GM18502 (cell line): ENCODE measurements around the gene PCBP4.
"Not testable (repeated sequence)": the region's sequence is repeated elsewhere in the genome, so short reads cannot be mapped to it uniquely, and the experiment has no call there.

Source experiments
- ATAC-seq: cut with Tn5 transposase; IDR thresholded peaks from one replicate; pipeline ENCODE4 v1.9.1; 2021; ENCODE audit warnings: mild to moderate bottlenecking; ENCODE audit not compliant: unreplicated experiment, poor library complexity

The PCBP4 gene

DNA sequence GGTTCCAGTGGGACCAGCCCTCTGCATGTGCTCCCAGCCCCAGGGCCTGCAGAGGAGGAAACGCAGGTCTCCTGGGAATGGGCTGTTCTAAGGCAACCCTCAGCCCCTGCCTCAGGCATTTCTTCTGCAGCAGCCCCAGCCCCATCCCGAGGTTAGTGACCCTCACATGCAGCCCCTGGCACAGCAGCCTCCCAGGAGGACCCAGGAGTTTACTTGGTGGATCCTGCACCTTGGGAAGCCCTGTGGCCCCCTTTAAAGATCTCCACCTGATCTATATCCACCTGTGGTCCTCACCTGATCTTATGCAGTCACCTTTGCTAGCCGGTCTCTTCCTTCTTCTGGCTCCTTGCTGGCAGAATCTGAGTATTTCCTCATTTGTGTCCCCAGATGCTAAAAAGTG is 38.3 kb downstream of the PCBP4 start:
- not testable (repeated sequence) for ATAC-seq

DNA sequence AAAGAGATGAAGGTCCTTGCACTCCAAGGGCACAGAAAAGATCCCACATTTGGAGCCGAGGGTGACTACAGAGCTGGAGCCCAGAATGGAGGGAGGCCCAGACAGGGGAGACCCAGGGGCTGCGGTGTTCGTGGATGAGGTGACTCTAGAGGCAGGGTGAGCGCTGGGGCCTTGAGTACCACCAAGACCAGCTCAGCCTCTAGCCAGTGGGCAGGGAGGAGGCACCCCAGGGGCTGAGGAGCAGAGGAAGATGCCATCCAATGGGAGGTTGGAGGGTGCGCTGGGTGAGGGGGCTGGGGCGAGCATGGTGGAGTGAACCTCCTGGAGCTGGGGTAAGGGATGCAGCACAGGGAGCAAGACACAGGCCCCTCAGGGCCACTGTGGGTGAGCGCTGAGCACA is 38.8 kb downstream of the PCBP4 start:
- ATAC-seq: no peak

DNA sequence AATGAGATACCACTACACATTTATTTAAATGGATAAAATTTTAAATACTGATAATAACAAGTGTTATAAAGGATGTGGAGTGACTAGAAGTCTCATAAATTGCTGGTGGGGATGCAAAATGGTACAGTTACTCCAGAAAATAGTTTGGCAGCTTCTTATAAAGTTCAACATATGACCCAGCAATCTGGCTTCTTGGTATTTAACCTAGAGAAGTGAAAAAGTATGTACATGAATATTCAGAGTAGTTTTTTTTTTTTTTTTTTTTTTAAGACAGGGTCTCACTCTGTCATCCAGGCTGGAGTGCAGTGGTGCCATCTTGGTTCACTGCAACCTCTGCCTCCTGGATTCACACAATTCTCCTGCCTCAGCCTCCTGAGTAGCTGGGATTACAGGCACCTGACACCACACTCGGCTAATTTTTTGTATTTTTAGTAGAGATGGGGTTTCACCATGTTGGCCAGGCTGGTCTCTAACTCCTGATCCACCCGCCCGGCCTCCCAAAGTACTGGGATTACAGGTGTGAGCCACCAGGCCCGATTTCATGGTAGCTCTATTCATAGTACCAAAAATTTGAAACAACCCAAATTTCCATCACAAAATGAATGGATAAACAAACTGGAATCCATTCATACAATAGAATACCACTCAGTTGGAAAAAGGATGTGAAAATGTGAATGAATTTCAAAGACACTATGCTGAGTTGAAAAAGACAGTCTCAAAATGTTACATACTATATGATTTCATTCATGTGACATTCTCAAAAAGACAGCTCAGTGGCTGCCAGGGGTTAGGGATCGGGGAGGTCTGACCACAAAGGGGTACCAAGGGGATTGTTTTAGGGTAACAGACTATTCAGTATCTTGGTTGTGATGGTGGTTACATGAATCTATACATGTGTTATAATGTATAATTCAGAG is 39.9 kb downstream of the PCBP4 start:
- ATAC-seq: no peak

DNA sequence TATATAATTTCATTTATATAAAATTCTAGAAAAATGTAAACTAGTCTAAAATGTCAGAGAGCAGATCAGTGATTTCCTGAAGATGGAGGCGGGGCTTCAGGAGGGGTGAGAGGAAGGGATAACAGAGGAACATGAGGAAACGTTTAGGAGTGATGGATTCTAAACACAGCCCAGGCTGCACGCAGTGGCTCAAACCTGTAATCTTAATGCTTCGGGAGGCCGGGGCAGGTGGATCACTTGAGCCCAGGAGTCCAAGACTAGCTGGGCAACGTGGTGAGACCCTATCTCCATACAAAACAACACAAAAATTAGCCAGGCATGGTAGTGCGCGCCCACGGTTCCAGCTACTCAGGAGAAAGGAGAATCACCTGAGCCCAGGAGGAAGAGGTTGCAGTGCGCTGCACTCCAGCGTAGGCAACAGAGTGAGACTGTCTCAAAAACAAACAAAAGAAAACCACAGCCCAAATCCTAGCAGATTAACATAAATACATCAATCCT is 46.1 kb downstream of the PCBP4 start:
- no peak for ATAC-seq

DNA sequence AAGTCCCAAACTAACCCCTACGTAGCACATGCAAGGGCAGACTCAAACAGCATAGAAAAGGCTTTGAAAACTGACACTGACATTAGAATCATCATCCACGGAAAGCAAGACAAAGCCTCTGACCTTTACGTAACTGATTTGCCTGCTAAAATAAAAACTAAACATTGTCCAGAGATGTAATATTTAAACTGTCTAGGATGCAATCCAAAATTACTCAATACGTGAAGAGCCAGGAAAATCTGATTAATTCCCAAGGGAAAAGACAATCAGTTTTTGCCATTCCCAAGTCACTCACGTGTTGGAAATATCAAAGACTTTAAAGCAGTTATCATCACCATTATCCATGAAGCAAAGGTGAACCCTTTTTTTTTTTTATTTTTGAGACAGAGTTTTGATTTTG is 50.8 kb downstream of the PCBP4 start:
- ATAC-seq: no peak

DNA sequence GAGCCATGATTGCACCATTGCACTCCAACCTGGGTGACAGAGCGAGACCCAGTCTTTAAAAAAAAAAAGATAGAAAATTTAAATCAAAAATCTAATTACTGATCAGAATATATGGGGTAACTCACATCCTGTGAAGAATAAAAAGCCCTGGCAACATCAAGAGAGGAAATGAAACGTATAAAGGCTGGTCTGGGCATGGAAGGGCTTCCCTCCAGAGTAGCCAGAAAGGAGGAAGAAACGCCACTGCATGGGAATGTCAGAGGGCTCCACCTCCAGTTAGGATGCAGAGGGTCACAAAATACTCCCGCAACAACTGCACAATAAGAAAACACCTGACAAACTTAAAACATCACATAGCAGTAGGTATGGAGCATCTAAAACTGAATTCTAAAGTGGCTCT is 59.2 kb downstream of the PCBP4 start:
- ATAC-seq: no peak
